Measurements from ENCODE around the gene NUP214. TPM values are rescaled to one million over a fixed set of nuclear protein-coding genes. Genes with fewer than 3 reads are reported as not detected.

Gene NUP214
- total RNA-seq, 2 experiments from 2014 or later, result 19.7 to 69.6 TPM

- Histone ChIP-seq H3K9me3 (ENCODE audit: low read length) (no peaks in the 10 kb centered on the region), H3K4me1 (ENCODE audit: insufficient read depth, low read length, poor library complexity, severe bottlenecking) (peaks cover 62% of the 10 kb centered on the region), H3K27ac (ENCODE audit: low read depth, low read length, poor library complexity, severe bottlenecking) (peak overlapping the region; percentile 94), H3K9me2 (ENCODE audit: insufficient read depth, low read length) (no peaks in the 10 kb centered on the region), H3K4me2 (ENCODE audit: low read length) (peak overlapping the region; percentile 21), H3K4me3 (ENCODE audit: low read depth, low read length, poor library complexity, severe bottlenecking) (no peak overlapping the region), H2AFZ (ENCODE audit: low read length) (no peak overlapping the region), H3K36me3 (ENCODE audit: insufficient read depth, low read length) (peaks cover 51% of the 10 kb centered on the region), H4K20me1 (ENCODE audit: insufficient read depth, low read length) (no peaks in the 10 kb centered on the region), H3K79me2 (ENCODE audit: insufficient read depth, low read depth, low read length) (peaks cover 11% of the 10 kb centered on the region; the same call in 1 of the 2 replicates)
- intact Hi-C loops (cut with micrococcal nuclease; ENCODE audit: unreplicated experiment), result no loop called here
- no TSS peak for BruUV-seq (replicated peaks)
- DNase-seq (ENCODE audit: low spot score), result no peak
- ChIA-PET POLR2A (interaction anchor here (0.6 to 6.9 kb wide), 5 partner anchors 9 to 43 kb away, joined by 3 to 132 read pairs (median 4); partner anchors contain the start of gene FAM78A), CTCF (ENCODE audit: unreplicated experiment) (interaction anchor here (0.7 to 1.6 kb wide), 4 partner anchors 9 to 17 kb away, joined by 3 to 7 read pairs (median 4); no protein-coding TSS in a partner anchor)
- TF ChIP-seq CTCF (conservative IDR thresholded peaks at IDR 0.05; ENCODE audit: low read length), result no peak
- TF ChIP-seq EZH2phosphoT487 (IDR thresholded peaks at IDR 0.05; ENCODE audit: borderline replicate concordance, low read depth, low read length), result no peak
Observed at GRCh38 chr9:131257266-131258025, 132.1 kb downstream of the NUP214 start.

- H4K20me1 ChIP-seq (ENCODE audit: insufficient read depth, low read length), result no peaks in the 10 kb centered on the region
- H3K4me3 ChIP-seq (ENCODE audit: low read depth, low read length, poor library complexity, severe bottlenecking), result no peak overlapping the region
- no TSS peak for BruUV-seq (replicated peaks)
- no peak overlapping the region for H2AFZ ChIP-seq (ENCODE audit: low read length)
- peaks cover 55% of the 10 kb centered on the region for H3K36me3 ChIP-seq (ENCODE audit: insufficient read depth, low read length)
- POLR2A ChIA-PET, result interaction anchor here (6.9 kb wide), 1 partner anchor 15 kb away, joined by 132 read pairs; the partner anchor contains the start of gene FAM78A
- peaks cover 62% of the 10 kb centered on the region for H3K4me1 ChIP-seq (ENCODE audit: insufficient read depth, low read length, poor library complexity, severe bottlenecking)
- no peak for DNase-seq (ENCODE audit: low spot score)
- intact Hi-C loops (cut with micrococcal nuclease; ENCODE audit: unreplicated experiment), result no loop called here
- H3K9me3 ChIP-seq (ENCODE audit: low read length), result no peaks in the 10 kb centered on the region
- TF ChIP-seq EZH2phosphoT487 (IDR thresholded peaks at IDR 0.05; ENCODE audit: borderline replicate concordance, low read depth, low read length), result no peak
- TF ChIP-seq CTCF (conservative IDR thresholded peaks at IDR 0.05; ENCODE audit: low read length), result no peak
- CTCF ChIA-PET (ENCODE audit: unreplicated experiment), result interaction anchor here (1.6 kb wide), 1 partner anchor 16 kb away, joined by 7 read pairs; no protein-coding TSS in a partner anchor
- H3K9me2 ChIP-seq (ENCODE audit: insufficient read depth, low read length), result no peaks in the 10 kb centered on the region
- H3K27ac ChIP-seq (ENCODE audit: low read depth, low read length, poor library complexity, severe bottlenecking), result peak overlapping the region; percentile 94
- H3K79me2 ChIP-seq (ENCODE audit: insufficient read depth, low read depth, low read length), result peaks cover 14% of the 10 kb centered on the region; the same call in 1 of the 2 replicates
- no peak overlapping the region for H3K4me2 ChIP-seq (ENCODE audit: low read length)
Observed at GRCh38 chr9:131258186-131258585, 132.8 kb downstream of the NUP214 start.

Measured in OCI-LY7 (cell line).